ENCODE data around the gene TTYH3.
"Not testable (repeated sequence)": the region's sequence is repeated elsewhere in the genome, so short reads cannot be mapped to it uniquely, and the experiment has no call there.

TTYH3 gene, protein sequence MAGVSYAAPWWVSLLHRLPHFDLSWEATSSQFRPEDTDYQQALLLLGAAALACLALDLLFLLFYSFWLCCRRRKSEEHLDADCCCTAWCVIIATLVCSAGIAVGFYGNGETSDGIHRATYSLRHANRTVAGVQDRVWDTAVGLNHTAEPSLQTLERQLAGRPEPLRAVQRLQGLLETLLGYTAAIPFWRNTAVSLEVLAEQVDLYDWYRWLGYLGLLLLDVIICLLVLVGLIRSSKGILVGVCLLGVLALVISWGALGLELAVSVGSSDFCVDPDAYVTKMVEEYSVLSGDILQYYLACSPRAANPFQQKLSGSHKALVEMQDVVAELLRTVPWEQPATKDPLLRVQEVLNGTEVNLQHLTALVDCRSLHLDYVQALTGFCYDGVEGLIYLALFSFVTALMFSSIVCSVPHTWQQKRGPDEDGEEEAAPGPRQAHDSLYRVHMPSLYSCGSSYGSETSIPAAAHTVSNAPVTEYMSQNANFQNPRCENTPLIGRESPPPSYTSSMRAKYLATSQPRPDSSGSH

GRCh38 chr7:2631946-2632732 is at the start of gene TTYH3:
Gene TTYH3, plus strand, starts transcription at chr7:2631986. Its CDS starts 170 bp downstream, at chr7:2632156.
- FAIRE-seq: no peak

GRCh38 chr7:2582006-2582735 is 49.6 kb upstream of the TTYH3 start:
- FAIRE-seq (no peak), DNase-seq (ENCODE audit: low spot score) (no peak)

More at GRCh38 chr7:2631946-2632732, at the start of gene TTYH3:
- DNase-seq (ENCODE audit: low spot score): no peak

DNA sequence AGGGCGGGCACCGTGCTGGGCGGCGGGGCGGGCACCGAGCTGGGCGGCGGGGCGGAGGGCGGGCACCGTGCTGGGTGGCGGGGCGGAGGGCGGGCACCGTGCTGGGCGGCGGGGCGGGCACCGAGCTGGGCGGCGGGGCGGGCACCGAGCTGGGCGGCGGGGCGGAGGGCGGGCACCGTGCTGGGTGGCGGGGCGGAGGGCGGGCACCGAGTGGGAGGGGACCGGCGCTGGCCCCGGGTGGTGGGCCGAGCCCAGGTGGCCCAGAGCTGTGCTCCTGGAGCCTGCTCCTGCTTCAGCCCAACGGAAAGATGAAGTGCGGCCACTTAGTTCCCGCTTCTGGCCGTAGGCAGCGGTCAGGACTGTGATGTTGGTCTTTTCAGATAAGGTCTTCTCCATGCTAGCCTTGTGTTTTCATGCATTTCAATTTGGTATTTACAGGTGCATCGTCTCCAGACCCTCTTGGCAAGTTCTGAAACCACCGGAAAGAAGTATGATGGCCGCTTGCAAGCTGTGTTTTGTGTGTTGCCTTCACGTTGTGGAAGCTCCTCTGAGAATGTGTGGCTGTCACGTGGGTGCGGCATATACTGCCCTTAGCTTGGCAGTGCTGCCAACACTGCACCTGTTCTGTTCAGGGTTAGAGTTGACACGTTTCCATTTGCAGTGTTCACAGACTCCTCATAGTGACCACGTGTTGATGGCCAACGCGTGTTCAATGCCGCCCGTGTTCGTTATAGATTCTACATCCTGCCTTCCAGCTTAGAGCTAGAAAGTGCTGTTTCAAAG is 47.8 kb upstream of the TTYH3 start:
- DNase-seq (ENCODE audit: low spot score) (no peak), FAIRE-seq (no peak)

GRCh38 chr7:2585446-2585845 is 46.3 kb upstream of the TTYH3 start:
- FAIRE-seq (no peak), DNase-seq (ENCODE audit: low spot score) (no peak)

- FAIRE-seq: no peak
- no peak for DNase-seq (ENCODE audit: low spot score)
Observed at GRCh38 chr7:2586326-2587020, 45.3 kb upstream of the TTYH3 start.

- FAIRE-seq: no peak
Observed at GRCh38 chr7:2587134-2587533, 44.7 kb upstream of the TTYH3 start.

GRCh38 chr7:2587778-2588177 is 44.0 kb upstream of the TTYH3 start:
- FAIRE-seq: no peak
- DNase-seq (ENCODE audit: low spot score): no peak

More at GRCh38 chr7:2587134-2587533, 44.7 kb upstream of the TTYH3 start:
- no peak for DNase-seq (ENCODE audit: low spot score)

- FAIRE-seq (no peak), DNase-seq (ENCODE audit: low spot score) (no peak)
Observed at GRCh38 chr7:2589341-2589740, 42.4 kb upstream of the TTYH3 start.

DNA sequence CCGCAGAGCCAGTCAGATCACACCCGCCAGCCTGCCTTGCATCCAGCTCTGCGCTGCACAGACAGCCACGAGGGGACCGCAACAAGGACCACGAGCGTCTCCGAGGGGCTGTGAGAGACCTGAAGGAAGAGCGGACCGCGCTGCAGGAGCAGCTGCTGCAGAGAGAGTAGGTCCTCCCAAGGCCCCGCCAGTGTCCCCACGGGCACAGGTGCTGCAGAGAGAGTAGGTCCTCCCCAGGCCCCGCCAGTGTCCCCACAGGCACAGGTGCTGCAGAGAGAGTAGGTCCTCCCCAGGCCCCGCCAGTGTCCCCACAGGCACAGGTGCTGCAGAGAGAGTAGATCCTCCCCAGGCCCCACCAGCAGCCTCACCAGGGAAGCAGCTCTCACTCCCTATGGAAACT is 41.8 kb upstream of the TTYH3 start:
- not testable (repeated sequence) for FAIRE-seq; DNase-seq (ENCODE audit: low spot score)

GRCh38 chr7:2592375-2592865 is 39.4 kb upstream of the TTYH3 start:
- DNase-seq (ENCODE audit: low spot score) (no peak), FAIRE-seq (no peak)

- FAIRE-seq: no peak
- DNase-seq (ENCODE audit: low spot score): no peak
Observed at GRCh38 chr7:2593036-2593727, 38.6 kb upstream of the TTYH3 start.

GRCh38 chr7:2594599-2594998 is 37.2 kb upstream of the TTYH3 start:
- no peak for DNase-seq (ENCODE audit: low spot score)
- no peak for FAIRE-seq

DNA sequence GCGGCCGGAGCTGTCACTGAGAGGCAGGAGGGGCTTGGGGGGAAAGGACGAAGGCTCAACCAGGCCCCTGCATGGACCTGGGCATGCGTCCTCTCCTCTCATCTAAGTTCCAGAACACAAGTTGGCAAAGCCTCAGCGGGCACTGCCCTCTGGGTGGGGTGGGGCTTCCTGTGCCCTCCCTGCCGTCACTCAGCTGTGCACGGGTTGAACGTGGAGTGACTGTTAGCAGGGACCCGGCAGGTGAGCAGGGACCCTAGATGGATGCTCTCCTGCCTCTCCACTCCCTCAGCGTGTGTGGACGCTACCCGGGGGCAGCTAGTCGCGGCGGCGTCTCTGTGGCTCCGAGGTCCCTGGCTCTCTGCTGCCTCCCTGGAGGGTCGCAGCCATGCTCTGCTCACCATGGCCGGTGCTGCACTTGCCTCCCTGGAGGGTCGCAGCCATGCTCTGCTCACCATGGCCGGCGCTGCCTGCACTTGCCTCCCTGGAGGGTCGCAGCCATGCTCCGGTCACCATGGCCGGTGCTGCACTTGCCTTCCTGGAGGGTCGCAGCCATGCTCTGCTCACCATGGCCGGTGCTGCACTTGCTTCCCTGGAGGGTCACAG is 36.4 kb upstream of the TTYH3 start:
- no peak for DNase-seq (ENCODE audit: low spot score)
- FAIRE-seq: no peak

DNA sequence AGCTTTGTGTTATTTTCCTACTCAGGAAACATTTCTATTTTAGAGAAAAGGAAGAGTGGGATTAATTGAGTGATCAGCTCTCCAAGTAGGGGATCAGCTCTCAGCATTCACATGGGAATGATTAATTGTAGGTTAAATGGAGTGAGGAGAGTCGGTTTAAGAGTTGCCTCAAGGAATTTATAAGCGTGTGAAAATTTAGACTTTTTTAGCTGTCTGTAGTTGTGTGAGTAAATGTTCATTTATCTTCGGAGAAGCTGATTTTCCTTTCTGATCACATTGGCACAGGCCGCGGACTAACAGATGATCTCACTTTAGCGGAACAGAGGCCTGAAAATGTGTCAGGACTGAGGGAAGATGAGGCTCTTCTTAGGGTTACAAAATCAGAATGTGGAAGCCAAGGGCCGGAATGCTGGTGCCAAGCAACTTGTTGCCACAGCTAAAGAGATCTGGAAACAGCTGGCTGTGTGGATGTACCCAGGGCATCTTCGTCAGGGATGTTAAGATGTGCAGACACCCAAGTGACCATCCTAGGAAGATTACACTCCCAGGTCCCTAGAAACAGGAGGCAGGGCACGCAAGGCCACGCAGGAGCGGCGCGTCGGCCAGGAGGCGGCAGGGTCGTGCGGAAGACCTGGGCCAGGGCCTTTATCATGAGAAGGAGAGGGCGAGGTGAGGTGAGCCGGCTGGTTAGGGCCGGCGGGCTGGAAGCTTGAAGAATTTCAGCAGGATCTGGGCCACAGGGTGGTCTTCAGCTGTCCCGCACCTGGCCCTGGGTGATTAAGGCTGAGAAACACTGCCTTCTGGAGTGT is 35.1 kb upstream of the TTYH3 start:
- no peak for DNase-seq (ENCODE audit: low spot score)
- FAIRE-seq: no peak

- FAIRE-seq (no peak), DNase-seq (ENCODE audit: low spot score) (no peak)
Observed at GRCh38 chr7:2597273-2597640, 34.5 kb upstream of the TTYH3 start.

GRCh38 chr7:2598154-2598823 is 33.5 kb upstream of the TTYH3 start:
- FAIRE-seq: no peak
- DNase-seq (ENCODE audit: low spot score): no peak

GRCh38 chr7:2601065-2601464 is 30.7 kb upstream of the TTYH3 start:
- FAIRE-seq: no peak
- no peak for DNase-seq (ENCODE audit: low spot score)

- DNase-seq (ENCODE audit: low spot score): no peak
- FAIRE-seq: no peak
Observed at GRCh38 chr7:2601907-2602306, 29.9 kb upstream of the TTYH3 start.
